NCI-H1048 (cell line): ENCODE measurements around the gene CNTN3.

Experiments used
- DNase-seq: peaks from one replicate; lab custom pipeline; 2025; lab: John Stamatoyannopoulos, UW

CNTN3 gene

DNA sequence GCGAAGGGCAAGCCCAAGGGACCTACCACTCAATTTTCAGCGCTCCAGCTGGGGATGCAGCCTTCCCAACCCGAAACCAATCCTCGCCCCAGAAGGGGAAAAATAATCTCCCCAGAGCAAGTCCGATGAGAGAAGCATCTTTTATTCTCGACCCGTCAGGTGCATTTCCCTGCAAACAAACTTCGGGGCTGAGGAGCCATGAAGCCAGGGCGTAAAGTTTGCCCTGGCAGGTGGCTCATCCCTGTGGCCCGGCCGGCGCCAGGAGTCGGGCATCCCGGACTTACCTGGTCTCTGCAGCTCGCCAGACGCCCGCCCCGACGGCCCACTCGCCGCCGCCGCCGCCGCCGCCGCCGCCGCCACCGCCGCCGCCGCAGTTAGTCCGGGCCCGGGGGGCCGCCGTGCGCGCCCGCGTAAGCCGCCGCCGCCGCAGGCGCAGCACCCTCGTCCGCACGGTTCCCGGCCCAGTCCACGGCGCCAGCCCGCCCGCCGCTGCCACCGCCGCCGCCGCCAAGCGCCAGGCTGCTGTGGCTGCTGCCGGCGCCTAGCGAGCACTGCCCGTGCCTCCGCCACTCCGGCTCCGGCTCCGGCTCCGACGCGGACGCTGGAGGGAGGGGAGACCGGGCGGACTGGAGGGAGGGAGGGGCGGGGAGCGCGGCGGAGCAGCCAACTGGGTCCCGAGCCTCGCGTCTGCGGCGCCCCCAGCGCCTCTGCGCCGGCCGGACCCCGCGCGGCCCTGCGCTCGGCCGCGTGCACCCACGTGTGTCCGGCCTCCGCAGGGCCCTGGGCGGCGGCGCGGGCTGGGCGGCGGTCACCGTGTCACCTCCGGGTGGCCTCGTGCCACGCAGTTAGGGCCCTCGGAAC lies at the start of gene CNTN3:
Gene CNTN3 (minus strand): TSS at position 553 of the 861 bp plus-strand sequence. CDS start 93,547 bp downstream, outside the sequence.
- no peak for DNase-seq

- no peak for DNase-seq
These were observed 48.7 kb upstream of the CNTN3 start for GRCh38 chr3:74663178-74663577.

DNA sequence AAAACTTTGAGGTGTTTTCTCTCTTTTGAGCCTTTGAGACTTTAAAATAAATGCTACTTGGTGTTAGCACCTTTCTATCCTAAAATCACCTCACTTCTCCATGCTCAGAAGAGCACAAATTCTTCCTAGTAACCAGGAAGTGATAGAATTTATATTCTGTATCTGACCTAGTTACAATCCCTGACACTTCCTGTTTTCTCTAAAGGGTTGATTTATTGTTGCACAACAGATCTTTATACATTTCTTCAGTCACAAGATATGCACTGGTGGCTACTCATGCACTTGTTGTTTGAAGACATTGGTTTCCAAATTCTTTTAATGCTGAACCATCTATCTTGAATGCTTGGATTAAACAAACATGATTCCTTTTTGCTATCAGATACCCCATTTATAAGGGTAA lies 47.2 kb upstream of the CNTN3 start:
- no peak for DNase-seq

GRCh38 chr3:74651885-74652284 lies 37.4 kb upstream of the CNTN3 start:
- no peak for DNase-seq

DNA sequence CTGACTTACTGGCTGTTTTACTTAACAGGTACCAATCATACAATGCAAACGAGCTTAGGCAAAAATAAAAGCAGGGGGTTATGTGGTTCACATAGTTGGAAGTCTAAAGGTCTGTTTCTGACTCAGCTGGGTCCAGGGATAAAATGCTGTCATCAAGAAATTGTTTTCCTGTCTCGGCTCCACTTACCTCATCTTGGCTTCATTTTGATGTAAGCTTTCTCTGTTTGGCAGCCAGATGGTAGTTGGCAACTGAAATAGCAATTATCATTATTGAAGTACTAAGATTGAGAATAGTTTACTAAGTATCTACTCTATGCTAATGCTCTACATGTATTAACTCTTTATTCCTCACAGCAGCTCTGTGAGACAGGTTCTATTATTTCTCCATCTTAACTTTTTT lies 36.8 kb upstream of the CNTN3 start:
- no peak for DNase-seq

GRCh38 chr3:74648107-74648506 lies 33.6 kb upstream of the CNTN3 start:
- no peak for DNase-seq

GRCh38 chr3:74646094-74646493 lies 31.6 kb upstream of the CNTN3 start:
- DNase-seq = no peak

GRCh38 chr3:74643636-74644035 lies 29.2 kb upstream of the CNTN3 start:
- DNase-seq = no peak

GRCh38 chr3:74642876-74643275 lies 28.4 kb upstream of the CNTN3 start:
- DNase-seq = no peak

DNA sequence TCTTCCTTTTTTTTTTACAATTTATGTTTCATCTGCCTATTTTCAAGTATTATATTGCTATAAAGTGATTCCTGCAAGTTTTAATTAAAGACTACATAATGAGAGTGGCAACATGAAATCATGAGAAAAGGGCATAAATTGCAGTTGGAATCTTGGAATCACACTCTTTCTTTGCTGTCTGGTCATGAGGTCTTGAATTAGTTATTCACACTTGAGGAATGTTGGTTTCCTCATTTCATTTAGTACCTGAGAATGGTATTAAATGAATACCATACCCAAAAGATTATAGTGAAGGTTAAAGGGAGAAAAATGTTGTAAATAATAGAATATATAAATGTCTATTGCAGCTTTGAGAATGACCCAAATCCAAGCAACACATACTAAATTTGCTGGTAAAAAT lies 25.8 kb upstream of the CNTN3 start:
- no peak for DNase-seq

DNA sequence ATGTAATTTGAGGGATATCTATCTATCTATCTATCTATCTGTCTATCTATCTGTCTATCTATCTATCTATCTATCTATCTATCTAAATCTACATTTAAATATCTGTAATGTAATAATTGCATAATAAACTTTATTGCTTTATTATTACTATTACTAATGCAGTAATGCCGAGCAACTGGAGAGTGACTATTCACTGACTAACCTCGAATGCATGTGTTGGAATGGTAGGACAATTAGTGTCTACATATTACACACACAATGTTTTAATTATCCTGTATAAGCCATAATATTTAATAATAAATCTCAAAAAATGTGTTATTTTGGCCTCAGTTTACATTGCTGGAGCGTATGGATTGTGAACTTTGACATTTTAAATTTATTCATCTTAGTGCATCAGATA lies 25.2 kb upstream of the CNTN3 start:
- no peak for DNase-seq

DNA sequence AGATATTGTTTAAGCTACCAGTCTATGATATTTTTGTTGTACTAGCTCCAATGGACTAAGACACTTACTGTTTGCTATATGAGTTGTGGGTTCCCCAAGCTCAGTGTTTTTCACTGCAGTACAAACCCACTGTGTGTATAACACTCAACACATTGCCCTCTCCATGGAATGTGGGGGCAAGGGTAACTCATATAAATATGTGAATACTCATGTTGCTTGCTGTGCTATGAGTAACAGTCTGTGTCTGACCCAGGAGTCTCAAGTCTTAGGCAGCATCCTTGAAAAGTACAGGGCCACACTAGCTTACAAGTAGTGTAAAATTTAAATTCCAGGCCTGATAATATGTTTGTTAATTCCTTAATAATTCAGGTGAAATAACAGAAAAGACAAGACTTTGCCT lies 22.5 kb upstream of the CNTN3 start:
- no peak for DNase-seq

GRCh38 chr3:74633021-74633420 lies 18.6 kb upstream of the CNTN3 start:
- DNase-seq = no peak

DNA sequence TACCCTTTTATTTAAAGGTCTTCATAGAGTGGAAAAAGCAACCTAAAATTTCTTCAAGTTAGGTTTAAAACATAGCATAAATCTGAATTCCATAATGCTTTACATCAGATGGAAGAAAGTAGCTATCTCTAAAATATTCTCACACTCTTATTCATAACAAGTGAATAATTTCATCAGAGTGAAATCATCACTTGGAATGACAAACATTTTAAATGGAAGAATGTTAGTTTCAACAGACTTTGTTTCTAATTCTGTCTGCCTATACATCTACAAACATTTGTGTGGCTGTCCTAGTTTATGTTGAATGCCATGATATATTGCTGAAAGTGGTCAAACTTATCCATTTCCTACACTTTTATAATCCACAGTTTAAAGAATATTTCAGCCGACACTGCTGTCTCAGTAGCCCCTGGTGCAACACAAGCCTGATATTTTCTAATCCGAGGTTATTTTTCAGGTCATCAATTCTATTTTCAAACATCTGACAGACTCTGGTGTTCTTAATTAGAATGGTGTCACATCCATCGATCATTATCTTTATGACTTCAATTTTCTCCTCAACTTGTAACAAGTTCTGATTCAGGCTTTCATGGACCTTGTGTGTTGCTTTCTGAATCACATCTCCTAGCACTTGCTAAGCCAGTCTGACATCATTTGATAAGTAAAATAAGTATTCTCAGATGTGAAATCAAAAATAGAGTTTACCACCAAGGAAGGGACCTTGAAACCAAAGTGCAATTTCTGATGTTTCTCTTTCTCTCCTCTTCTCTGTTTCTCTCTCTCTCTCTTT lies 17.1 kb upstream of the CNTN3 start:
- DNase-seq = no peak

DNA sequence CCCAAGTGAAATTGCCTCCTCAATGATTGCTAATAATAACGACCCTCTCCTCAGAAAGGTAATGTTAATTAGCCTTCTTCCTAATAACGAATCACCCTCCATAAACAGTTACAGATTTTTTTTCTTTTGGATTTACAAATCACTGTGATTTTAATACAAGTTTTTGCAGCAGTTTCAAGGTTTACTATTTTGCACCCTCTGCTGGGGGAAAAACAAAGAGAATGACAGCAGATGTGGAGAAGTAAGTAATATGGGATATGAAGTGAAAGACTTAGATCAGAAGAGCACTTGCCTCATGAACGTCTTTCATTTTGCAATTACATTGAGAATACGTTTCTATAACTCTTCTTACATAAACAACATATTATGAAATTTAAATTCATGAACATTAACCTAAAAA lies 16.1 kb upstream of the CNTN3 start:
- DNase-seq = no peak

GRCh38 chr3:74626011-74626410 lies 11.6 kb upstream of the CNTN3 start:
- no peak for DNase-seq

GRCh38 chr3:74624301-74624700 lies 9.8 kb upstream of the CNTN3 start:
- DNase-seq = no peak

- DNase-seq = no peak
These were observed 8.9 kb upstream of the CNTN3 start for GRCh38 chr3:74623261-74623836.

DNA sequence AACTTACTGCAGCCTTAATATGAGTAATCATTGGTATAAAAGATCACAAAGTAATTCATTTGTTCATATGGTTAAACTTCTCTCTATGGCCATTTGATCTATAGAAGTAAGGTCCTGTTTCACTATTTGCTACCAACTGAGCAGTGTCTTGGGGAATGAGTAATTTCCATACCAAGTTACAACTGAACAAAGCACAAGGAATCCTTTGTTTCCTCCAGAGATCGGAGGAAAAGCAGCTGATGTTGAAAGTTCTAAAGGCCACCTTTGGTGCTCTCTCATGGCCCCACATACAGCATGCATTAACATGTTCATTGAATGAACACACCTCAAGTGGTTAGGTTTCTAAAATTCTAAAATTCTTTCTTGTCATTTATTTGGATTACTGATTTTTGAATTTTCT lies 7.1 kb upstream of the CNTN3 start:
- no peak for DNase-seq

DNA sequence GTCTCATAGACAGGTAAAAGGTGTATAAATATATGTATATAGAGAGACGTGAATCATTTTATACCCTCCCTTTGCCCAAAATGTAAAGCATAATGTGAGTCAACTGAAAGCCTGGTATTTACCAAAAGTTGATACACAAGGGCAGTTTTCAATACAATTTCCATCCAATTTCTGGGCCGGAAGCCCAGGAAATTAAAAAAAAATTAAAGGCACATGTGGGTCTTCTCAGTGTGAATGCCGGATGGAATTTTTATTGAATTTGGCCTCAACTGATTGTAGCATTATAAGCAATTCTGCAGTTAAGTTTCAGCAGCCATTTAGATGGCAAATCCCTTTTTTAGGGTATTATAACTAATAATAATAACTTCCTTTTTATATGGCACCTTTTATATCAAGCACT lies 3.3 kb upstream of the CNTN3 start:
- no peak for DNase-seq

GRCh38 chr3:74613521-74614106 lies 845 bp downstream of the CNTN3 start:
- no peak for DNase-seq

DNA sequence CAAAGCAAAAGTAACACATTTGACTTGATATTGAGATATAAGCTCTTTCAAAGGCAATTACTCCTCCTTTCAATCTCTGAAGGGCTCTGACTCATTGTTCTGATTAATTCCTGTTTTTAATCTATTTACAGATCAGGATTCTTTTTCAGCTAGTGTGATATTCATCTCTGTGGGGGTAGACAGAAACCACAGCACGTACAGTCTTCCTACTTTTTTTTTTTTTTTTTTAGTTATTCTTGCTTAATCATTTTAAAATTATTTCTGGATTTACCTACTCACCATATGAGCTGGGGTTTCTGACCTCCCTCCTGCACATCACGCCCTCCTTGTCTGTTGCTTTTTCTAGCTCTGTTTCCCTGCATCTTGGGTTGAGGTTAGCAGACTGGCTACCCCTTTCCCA lies 1.4 kb downstream of the CNTN3 start:
- DNase-seq = no peak

DNA sequence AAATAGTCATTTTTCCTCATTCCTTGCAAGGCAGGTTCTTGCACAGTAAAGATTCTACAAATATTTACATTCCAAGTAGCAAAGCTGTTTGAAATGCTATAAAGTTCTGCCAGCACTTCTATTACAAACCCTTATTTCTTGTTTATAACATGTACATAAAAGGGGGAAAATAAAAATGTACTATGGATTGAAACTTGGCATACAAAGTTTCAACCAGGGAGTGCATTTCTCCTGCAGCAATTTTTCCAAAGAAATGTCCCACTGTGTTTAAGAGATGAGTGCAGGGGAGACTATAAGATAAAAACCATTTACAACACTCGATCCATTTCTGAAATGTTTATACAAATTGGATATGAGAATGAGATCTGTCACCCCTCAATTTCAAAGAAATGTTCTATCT lies 3.3 kb downstream of the CNTN3 start:
- DNase-seq = no peak
